HepG2 (cell line): ENCODE results near the gene HSPB7. TPM values are rescaled to one million over a fixed set of nuclear protein-coding genes. Genes with fewer than 3 reads are reported as not detected.

Source experiments
- AGO2 ChIP-seq: fragments of 200-400 bp; formaldehyde crosslinking; optimal IDR thresholded peaks from 2 replicates; pipeline ENCODE3; 2017; ENCODE audit warnings: mild to moderate bottlenecking, low read depth, low read length, moderate library complexity
- CBX2 ChIP-seq, 2 experiments: fragments of 200-600 bp in 1 of 2; sonication (generic); formaldehyde crosslinking in 1 of 2; IDR thresholded peaks; 2 replicates each; pipeline versions ENCODE4 v1.7.0 to v1.8.1; 2018 to 2022; ENCODE audit warnings: low read depth in 2 of 2, low read length in 1 of 2, mild to moderate bottlenecking in 1 of 2, missing genetic modification reagents in 1 of 2
- FOXK1 ChIP-seq: sonication (generic); formaldehyde crosslinking; IDR thresholded peaks from 2 replicates; pipeline ENCODE4 v1.4.0; 2020; ENCODE audit warnings: low read depth, missing genetic modification reagents, borderline replicate concordance
- GABPB1 ChIP-seq: IDR thresholded peaks from 2 replicates; pipeline ENCODE4 v1.6.1; 2016; ENCODE audit warnings: mild to moderate bottlenecking, missing genetic modification reagents, moderate library complexity, missing compliant biosample characterization
- HDAC2 ChIP-seq: sonication (generic); formaldehyde crosslinking; IDR thresholded peaks from 2 replicates; pipeline ENCODE4 v1.4.0; 2020; ENCODE audit warnings: missing genetic modification reagents
- JARID2 ChIP-seq: sonication (generic); formaldehyde crosslinking; IDR thresholded peaks from 2 replicates; pipeline ENCODE4 v1.8.1; 2023; ENCODE audit warnings: missing genetic modification reagents, inconsistent platforms; ENCODE audit not compliant: insufficient replicate concordance
- JUND ChIP-seq: sonication (generic); formaldehyde crosslinking; IDR thresholded peaks from 2 replicates; pipeline ENCODE4 v1.8.0; 2022; ENCODE audit warnings: mild to moderate bottlenecking, missing genetic modification reagents
- KAT2B ChIP-seq: fragments of 150-350 bp; IDR thresholded peaks from 2 replicates; pipeline ENCODE4 v1.6.1; 2014; ENCODE audit warnings: low read depth, low read length, borderline replicate concordance
- MIER3 ChIP-seq: IDR thresholded peaks from 2 replicates; pipeline ENCODE4 v1.6.1; 2016; ENCODE audit warnings: missing compliant biosample characterization, borderline replicate concordance
- PAX8 ChIP-seq: sonication (generic); formaldehyde crosslinking; IDR thresholded peaks from 2 replicates; pipeline ENCODE4 v1.8.0; 2022; ENCODE audit warnings: mild to moderate bottlenecking, missing genetic modification reagents, borderline replicate concordance
- PHF20 ChIP-seq: sonication (generic); formaldehyde crosslinking; IDR thresholded peaks from 2 replicates; pipeline ENCODE4 v1.5.0; 2020; ENCODE audit warnings: mild to moderate bottlenecking, missing genetic modification reagents
- TBX3 ChIP-seq: fragments of 450-650 bp; IDR thresholded peaks from 2 replicates; pipeline ENCODE4 v1.6.1; 2017; ENCODE audit warnings: antibody characterized with exemption, mild to moderate bottlenecking, inconsistent platforms, borderline replicate concordance
- ZMYM4 ChIP-seq: sonication (generic); formaldehyde crosslinking; IDR thresholded peaks from 2 replicates; pipeline ENCODE4 v1.8.1; 2023; ENCODE audit warnings: mild to moderate bottlenecking, missing genetic modification reagents
- ZNF274 ChIP-seq: sonication (generic); formaldehyde crosslinking; IDR thresholded peaks from 2 replicates; pipeline ENCODE4 v1.5.1; 2020; ENCODE audit warnings: mild to moderate bottlenecking, missing genetic modification reagents
- ZNF343 ChIP-seq: sonication (generic); formaldehyde crosslinking; IDR thresholded peaks from 2 replicates; pipeline ENCODE4 v1.4.0; 2020; ENCODE audit warnings: mild to moderate bottlenecking, missing genetic modification reagents
- polyA plus RNA-seq, 8 experiments: library from polyadenylated mRNA; depleted of rRNA in 3 of 8; stranded (reverse) in 7 of 8; unstranded in 1 of 8; fragments of >200 nt; fragmentation: Illumina TruSeq in 4 of 8; extraction: Trizol in 4 of 8; gene quantifications; 2 replicates each; pipeline versions ENCODE4 v1.2.1 to v1.2.3, GENCODE V29; 2011 to 2016; ENCODE audit warnings: low read depth in 4 of 8, missing spikeins in 1 of 8, mixed read lengths in 1 of 8; ENCODE audit not compliant: insufficient read depth in 1 of 8
- total RNA-seq, 5 experiments: library from RNA; depleted of rRNA; stranded (reverse); fragments of >200 nt; fragmentation: Illumina TruSeq; extraction: Trizol; gene quantifications; 2 replicates each; pipeline ENCODE4 v1.2.3, GENCODE V29; 2016; ENCODE audit warnings: low read depth in 1 of 5
- TF ChIP-seq, protein P1 (sequence below): sonication (generic); formaldehyde crosslinking; IDR thresholded peaks from 2 replicates; pipeline ENCODE4 v1.4.0; 2020; ENCODE audit warnings: mild to moderate bottlenecking, missing genetic modification reagents, borderline replicate concordance
- TF ChIP-seq, protein P2 (sequence below): sonication (generic); formaldehyde crosslinking; IDR thresholded peaks from 2 replicates; pipeline ENCODE4 v1.4.0; 2020; ENCODE audit warnings: missing genetic modification reagents, borderline replicate concordance

Gene HSPB7
- total and polyA plus RNA-seq, 2 of the 13 experiments (the other 11 are each of a cell fraction or from before 2014, with no cell fraction given), result 0.20 TPM; not detected in 1

DNA sequence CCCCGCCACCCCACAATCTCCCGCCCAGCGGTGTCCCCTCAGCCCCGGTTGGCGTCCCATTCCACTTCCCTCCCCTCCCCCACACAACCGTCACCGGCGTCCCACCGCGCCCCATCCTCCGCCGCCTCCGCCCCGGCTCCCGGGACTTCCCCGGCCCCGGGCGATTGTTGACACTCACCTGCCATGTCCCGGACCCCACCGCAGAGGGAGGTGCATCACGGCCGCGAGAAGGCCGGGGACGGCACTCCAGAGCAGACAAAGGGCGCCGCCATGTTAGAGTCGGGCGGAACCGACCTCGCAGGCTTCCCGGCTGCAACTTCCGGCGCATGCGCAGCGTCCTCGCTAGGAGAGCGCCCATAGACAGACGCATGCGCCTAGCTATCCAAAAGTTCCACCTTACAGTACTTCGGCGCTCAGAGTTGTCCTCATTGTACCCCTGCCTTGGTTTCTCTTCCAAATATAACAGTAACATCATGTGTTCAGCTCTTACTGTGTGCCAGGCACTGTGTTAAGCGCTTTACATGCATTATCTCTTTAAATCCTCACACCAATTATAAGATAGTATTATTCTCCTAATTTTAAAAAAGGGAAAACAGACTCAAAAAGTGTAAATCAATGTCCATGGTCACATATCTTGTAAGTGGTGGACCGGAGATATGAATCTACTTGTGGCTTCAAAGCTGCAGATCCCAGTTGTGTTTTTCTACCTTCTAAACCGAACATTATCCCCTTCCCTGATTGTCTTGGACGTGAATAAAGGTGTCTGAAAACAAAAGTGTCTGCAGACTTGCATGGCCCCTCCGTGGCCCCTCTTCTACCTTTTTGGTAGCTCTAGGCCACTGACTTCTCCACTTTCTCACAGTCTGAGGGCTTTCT, 41.8 kb downstream of the HSPB7 start, which contains the start of gene ZBTB17 (continued):
- TF ChIP-seq JUND (CRISPR knock-in tag), result 0 out of 2 replicates have a peak, but pooled peaks have one; percentile 25
- TF ChIP-seq ZMYM4 (CRISPR knock-in tag), result peak; percentile 38; the same call in 1 of the 2 replicates
- TF ChIP-seq HDAC2 (CRISPR knock-in tag), result peak; percentile 53; the same call in 1 of the 2 replicates
- no peak; the same call in 1 of the 2 replicates for TF ChIP-seq MIER3 (CRISPR knock-in tag)
- TF ChIP-seq, protein P1, sequence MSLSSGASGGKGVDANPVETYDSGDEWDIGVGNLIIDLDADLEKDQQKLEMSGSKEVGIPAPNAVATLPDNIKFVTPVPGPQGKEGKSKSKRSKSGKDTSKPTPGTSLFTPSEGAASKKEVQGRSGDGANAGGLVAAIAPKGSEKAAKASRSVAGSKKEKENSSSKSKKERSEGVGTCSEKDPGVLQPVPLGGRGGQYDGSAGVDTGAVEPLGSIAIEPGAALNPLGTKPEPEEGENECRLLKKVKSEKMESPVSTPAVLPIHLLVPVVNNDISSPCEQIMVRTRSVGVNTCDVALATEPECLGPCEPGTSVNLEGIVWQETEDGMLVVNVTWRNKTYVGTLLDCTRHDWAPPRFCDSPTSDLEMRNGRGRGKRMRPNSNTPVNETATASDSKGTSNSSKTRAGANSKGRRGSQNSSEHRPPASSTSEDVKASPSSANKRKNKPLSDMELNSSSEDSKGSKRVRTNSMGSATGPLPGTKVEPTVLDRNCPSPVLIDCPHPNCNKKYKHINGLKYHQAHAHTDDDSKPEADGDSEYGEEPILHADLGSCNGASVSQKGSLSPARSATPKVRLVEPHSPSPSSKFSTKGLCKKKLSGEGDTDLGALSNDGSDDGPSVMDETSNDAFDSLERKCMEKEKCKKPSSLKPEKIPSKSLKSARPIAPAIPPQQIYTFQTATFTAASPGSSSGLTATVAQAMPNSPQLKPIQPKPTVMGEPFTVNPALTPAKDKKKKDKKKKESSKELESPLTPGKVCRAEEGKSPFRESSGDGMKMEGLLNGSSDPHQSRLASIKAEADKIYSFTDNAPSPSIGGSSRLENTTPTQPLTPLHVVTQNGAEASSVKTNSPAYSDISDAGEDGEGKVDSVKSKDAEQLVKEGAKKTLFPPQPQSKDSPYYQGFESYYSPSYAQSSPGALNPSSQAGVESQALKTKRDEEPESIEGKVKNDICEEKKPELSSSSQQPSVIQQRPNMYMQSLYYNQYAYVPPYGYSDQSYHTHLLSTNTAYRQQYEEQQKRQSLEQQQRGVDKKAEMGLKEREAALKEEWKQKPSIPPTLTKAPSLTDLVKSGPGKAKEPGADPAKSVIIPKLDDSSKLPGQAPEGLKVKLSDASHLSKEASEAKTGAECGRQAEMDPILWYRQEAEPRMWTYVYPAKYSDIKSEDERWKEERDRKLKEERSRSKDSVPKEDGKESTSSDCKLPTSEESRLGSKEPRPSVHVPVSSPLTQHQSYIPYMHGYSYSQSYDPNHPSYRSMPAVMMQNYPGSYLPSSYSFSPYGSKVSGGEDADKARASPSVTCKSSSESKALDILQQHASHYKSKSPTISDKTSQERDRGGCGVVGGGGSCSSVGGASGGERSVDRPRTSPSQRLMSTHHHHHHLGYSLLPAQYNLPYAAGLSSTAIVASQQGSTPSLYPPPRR (CRISPR knock-in tag), result no peak
- no peak for TF ChIP-seq ZNF343 (CRISPR knock-in tag)
- peak; percentile 57 for TF ChIP-seq AGO2
- TF ChIP-seq TBX3, result peak; percentile 11; the same call in 1 of the 2 replicates
- TF ChIP-seq PHF20, result peak; percentile 92
- TF ChIP-seq KAT2B, result no peak
- peak; percentile 96 for TF ChIP-seq GABPB1
- TF ChIP-seq ZNF274 (CRISPR knock-in tag), result 0 out of 2 replicates have a peak, but pooled peaks have one; percentile 36
- peak; percentile 75; the same call in 1 of the 2 replicates for TF ChIP-seq FOXK1 (CRISPR knock-in tag)
- TF ChIP-seq JARID2 (CRISPR knock-in tag), result peak; percentile 55
- TF ChIP-seq PAX8 (CRISPR knock-in tag), result 0 out of 2 replicates have a peak, but pooled peaks have one; percentile 66
- TF ChIP-seq CBX2 (IDR thresholded peaks at IDR 0.05; ENCODE audit: low read depth, low read length), result no peak
- no peak for TF ChIP-seq CBX2 (CRISPR knock-in tag; IDR thresholded peaks at IDR 0.05; ENCODE audit: low read depth)
- TF ChIP-seq, protein P2, sequence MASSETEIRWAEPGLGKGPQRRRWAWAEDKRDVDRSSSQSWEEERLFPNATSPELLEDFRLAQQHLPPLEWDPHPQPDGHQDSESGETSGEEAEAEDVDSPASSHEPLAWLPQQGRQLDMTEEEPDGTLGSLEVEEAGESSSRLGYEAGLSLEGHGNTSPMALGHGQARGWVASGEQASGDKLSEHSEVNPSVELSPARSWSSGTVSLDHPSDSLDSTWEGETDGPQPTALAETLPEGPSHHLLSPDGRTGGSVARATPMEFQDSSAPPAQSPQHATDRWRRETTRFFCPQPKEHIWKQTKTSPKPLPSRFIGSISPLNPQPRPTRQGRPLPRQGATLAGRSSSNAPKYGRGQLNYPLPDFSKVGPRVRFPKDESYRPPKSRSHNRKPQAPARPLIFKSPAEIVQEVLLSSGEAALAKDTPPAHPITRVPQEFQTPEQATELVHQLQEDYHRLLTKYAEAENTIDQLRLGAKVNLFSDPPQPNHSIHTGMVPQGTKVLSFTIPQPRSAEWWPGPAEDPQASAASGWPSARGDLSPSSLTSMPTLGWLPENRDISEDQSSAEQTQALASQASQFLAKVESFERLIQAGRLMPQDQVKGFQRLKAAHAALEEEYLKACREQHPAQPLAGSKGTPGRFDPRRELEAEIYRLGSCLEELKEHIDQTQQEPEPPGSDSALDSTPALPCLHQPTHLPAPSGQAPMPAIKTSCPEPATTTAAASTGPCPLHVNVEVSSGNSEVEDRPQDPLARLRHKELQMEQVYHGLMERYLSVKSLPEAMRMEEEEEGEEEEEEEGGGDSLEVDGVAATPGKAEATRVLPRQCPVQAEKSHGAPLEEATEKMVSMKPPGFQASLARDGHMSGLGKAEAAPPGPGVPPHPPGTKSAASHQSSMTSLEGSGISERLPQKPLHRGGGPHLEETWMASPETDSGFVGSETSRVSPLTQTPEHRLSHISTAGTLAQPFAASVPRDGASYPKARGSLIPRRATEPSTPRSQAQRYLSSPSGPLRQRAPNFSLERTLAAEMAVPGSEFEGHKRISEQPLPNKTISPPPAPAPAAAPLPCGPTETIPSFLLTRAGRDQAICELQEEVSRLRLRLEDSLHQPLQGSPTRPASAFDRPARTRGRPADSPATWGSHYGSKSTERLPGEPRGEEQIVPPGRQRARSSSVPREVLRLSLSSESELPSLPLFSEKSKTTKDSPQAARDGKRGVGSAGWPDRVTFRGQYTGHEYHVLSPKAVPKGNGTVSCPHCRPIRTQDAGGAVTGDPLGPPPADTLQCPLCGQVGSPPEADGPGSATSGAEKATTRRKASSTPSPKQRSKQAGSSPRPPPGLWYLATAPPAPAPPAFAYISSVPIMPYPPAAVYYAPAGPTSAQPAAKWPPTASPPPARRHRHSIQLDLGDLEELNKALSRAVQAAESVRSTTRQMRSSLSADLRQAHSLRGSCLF, result no peak
